NT2/D1 (cell line): ENCODE data around the gene CAMSAP2.

Experiments
- SUZ12 ChIP-seq: IDR thresholded peaks from 2 replicates; pipeline ENCODE4 v1.6.1; 2011; ENCODE audit not compliant: insufficient read length, insufficient read depth; ENCODE audit errors: extremely low read depth
- YY1 ChIP-seq: IDR thresholded peaks from 2 replicates; pipeline ENCODE4 v1.6.1; 2011; ENCODE audit not compliant: insufficient read length, insufficient read depth
- ZNF274 ChIP-seq: IDR thresholded peaks from 2 replicates; pipeline ENCODE4 v1.6.1; 2011; ENCODE audit warnings: mild to moderate bottlenecking, low read depth, low read length

GRCh38 chr1:200877839-200878551, 139.3 kb downstream of the CAMSAP2 start:
- no peak for TF ChIP-seq YY1
- no peak for TF ChIP-seq SUZ12
- TF ChIP-seq ZNF274 = no peak
